DMS153 treated with DMSO at 0.1 percent for 48 hours (cell line): ENCODE measurements around the gene KAZN.

Experiments
- DNase-seq: peaks from one replicate; lab custom pipeline; 2025; ENCODE audit not compliant: unreplicated experiment; lab: John Stamatoyannopoulos, UW

Gene KAZN

GRCh38 chr1:14585728-14586127 lies 12.8 kb upstream of the KAZN start:
- no peak for DNase-seq

GRCh38 chr1:14590411-14591180 lies 7.9 kb upstream of the KAZN start:
- no peak for DNase-seq

GRCh38 chr1:14591600-14591999 lies 6.9 kb upstream of the KAZN start:
- DNase-seq, result no peak

- DNase-seq, result no peak
Observed at GRCh38 chr1:14592004-14592631, 6.4 kb upstream of the KAZN start.

- no peak for DNase-seq
Observed at GRCh38 chr1:14593302-14593701, 5.2 kb upstream of the KAZN start.

DNA sequence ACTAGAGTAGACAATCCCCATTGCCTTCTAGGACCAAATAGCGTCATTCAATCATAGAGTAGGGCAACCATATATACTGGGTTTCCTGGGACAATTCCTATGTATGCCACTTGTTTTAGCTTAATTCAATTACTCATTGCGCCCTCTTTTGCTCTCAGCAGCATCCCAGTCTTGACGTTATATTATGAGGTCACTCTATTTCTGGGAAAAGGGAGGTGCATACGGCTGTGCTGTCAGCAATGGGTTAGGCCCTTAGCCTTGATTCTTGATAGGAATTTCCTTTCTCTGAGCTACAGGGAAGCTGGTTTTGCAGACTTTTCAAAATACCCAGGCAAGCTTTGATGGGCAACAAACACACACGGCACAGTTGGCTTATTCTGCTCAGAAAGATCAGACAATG lies 4.4 kb upstream of the KAZN start:
- no peak for DNase-seq

DNA sequence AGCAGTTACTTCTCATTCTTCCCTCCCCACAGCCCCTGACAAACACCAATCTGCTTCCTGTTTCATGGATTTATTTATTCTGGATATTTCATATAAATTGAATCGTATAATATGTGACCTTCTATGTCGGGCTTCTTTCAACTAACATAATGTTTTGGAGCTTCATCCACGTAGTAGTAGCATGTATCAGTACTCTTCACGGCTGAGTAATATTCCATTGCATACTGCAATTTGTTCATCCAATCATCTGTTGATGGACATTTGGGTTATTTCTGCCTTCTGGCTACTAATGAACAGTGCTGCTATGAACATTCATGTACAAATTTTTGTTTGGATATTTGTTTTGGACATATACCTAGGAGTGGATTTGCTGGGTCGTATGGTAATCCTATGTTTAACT lies 1.9 kb upstream of the KAZN start:
- no peak for DNase-seq

- no peak for DNase-seq
Observed at GRCh38 chr1:14597343-14598006, 1.0 kb upstream of the KAZN start.

DNA sequence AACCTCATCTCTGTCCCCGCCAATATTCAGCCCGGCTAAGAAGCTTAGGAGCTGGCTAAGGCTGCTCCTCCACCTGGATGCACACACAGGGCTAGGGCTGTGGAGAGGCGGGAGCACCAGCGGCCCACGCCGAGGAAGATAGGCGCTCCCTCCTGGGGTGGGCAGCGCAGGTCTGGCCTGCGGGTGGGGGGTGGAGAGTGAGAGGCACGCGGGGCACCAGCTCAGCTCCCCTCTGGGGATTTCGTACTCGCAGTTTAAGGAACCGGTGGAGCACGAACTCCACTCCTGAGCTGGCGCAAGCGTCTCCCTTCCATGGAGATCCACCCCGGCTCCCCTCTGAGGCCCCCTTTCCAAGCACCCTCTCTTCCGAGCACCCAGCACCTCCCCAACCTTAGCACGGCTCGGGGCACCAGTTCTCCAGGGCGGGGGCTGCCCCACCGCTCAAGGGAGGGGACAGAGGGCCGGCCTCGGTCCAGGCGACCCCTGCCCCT lies 433 bp upstream of the KAZN start:
- DNase-seq, result no peak

GRCh38 chr1:14599183-14599791 lies 802 bp downstream of the KAZN start:
- no peak for DNase-seq

DNA sequence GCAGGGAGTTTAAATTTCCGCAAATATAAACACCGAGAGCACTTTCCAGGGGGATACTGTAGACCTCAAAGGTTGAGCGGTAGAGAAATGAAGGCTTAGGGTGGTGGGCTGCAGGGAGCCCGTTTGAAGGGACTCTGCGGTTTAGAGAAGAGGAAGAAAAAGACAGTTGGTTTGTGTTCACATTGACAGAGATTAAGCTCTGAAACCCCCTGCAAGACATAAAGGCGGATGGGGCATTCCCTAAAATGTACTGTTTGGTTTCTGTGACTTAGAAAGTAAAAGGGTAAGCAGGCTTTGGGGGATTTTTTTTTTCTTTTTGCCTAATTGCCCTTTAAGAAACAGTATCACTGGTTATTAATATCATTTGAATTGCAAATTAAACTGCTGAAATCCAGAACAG lies 1.3 kb downstream of the KAZN start:
- DNase-seq, result no peak

DNA sequence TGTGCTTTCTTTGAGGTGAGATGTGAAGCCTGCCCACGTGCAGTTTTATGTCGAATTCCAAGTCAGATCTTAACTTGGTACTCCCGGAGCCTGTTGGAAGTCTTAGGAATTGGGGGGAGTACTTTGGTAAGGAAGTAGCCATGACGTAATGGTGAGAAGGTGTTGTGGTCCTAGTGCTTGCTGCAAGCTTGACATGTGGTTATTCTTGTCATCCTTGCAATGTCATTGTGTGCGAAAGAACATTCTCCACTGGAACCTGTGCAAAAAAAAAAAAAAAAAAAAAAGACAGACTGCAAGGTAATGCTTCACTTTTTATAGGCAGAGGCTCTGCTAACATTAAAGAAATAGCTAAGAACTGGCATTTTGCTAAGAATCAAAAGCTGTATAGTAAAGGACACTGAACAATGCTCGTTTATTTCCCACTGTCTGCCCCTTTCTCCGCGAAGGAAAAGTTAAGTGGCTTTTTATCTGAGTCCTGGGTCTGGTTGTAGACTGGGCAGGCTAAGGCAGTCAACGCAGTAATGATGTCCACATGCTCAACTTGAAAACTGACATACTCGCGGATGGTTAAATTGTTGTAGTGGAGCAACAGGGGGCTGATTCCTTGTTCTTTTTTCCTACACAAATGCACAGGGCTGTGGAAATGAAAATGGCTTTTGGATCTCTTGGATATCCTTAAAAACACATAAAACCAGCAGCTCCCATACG lies 2.1 kb downstream of the KAZN start:
- no peak for DNase-seq

DNA sequence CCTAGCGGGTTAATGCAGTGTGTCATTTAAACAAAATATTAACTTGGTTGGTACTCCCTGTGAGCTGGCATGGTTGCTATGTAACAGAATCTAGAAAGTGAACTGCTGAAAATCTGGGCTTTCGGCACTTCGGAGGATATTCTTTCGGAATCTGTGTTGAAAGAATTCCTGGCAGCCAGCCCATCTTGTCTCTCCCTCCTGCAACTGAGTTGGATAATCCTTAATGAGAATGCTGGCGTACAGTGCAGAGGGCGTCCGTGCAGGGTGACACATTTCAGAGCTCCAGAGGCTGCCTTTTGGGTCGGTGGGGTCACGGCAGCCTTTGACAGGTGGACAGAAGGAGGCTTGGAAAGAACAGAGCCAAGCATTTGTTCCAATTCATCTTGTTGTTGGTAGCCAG lies 3.7 kb downstream of the KAZN start:
- no peak for DNase-seq

DNA sequence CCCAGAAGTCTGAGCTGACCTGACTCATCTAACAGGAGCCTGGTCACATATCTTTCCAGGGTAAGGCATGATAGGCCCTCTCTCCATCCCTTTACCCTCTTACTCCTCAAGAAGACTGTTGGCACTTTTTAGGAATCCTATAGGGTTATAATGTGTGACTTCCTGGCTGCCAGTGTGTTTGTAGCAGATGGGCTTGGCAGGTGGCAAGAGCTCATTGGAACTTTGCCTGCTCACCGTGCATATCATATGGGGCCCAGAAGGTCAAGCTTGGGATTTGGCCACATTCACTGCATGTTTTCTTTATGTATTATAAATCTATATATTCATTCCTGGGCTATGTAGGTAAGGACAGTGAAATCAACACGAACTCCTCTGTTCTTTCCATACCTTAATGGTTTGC lies 5.2 kb downstream of the KAZN start:
- no peak for DNase-seq

DNA sequence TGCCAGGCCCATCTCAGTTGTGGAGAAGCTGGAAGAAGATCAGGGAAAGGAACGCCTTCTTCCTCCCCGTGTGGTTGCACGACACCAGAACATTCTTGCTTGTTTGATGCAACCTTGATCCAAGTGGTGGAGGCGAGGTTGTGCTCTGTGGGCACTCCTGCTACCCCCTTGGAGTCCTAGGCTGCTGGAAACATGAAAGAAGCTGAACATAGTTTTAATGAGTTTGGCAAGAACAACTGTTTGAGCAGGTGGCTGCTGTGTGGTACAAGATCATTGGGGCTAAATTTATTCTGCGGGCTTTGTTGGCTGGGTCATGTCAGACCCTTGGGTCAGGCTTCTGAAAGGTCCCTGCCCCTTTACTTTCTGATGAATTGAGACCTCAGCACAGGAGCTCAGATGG lies 5.9 kb downstream of the KAZN start:
- DNase-seq, result no peak

GRCh38 chr1:14605945-14606344 lies 7.5 kb downstream of the KAZN start:
- DNase-seq, result no peak

- no peak for DNase-seq
Observed at GRCh38 chr1:14606632-14607031, 8.1 kb downstream of the KAZN start.

- DNase-seq, result no peak
Observed at GRCh38 chr1:14607295-14607694, 8.8 kb downstream of the KAZN start.

DNA sequence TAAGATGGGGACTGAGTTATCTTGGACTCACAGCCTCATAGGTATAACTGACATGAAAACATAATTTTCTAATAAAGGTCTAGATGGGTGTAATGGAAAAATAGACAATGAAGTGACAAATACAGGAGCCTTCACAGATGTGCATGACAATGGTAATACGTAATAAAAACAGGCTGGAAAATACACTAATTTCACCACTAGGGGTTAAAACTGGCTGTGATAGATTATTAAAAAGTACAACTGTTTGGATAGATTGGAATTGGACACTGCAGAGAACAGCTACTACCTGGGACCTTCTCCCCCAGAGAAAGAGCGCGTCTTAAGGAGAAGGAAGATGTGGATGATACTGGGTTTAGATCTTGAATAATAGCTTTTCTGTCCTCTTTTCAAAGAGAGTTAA lies 9.8 kb downstream of the KAZN start:
- DNase-seq, result no peak

DNA sequence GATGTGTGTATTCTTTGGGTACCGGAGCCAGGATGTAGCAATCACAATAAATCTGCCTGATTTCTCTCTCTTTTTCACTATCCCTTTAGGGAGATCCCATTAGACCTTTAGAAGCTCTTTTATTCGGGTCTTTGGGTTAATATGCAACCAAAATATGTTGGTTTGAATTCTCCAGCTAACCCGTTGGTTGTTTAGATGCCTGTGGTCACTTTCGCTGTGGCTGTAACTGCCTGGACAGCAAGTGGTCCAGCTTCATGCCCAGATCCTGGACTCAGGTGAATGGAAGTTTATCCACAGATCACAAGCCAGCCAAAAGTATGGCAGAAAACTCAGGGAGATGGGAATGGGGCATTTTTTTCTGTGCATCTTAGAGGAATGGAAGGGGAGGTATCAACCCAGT lies 12.3 kb downstream of the KAZN start:
- DNase-seq, result no peak

DNA sequence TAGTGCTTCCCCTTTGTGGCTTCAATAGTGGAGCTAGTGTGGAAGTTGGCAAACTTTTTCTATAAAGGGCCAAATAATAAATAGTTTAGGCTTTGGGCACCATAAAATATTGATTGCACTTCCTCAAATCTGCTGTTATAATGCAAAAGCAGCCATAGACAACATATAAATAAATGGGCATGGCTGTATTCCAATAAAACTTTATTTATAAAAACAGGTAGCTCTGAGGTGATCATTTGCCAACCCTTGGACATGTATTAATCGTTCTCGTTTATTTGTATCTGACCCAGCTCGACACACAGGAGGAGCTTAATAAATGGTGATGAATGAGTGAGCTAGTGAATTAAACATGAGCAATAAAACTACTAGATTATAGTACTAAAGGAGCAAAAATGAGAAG lies 13.3 kb downstream of the KAZN start:
- DNase-seq, result no peak
